ENCODE data around the gene SENP2.
"Not testable (repeated sequence)": the region's sequence is repeated elsewhere in the genome, so short reads cannot be mapped to it uniquely, and the experiment has no call there.

Gene SENP2

DNA sequence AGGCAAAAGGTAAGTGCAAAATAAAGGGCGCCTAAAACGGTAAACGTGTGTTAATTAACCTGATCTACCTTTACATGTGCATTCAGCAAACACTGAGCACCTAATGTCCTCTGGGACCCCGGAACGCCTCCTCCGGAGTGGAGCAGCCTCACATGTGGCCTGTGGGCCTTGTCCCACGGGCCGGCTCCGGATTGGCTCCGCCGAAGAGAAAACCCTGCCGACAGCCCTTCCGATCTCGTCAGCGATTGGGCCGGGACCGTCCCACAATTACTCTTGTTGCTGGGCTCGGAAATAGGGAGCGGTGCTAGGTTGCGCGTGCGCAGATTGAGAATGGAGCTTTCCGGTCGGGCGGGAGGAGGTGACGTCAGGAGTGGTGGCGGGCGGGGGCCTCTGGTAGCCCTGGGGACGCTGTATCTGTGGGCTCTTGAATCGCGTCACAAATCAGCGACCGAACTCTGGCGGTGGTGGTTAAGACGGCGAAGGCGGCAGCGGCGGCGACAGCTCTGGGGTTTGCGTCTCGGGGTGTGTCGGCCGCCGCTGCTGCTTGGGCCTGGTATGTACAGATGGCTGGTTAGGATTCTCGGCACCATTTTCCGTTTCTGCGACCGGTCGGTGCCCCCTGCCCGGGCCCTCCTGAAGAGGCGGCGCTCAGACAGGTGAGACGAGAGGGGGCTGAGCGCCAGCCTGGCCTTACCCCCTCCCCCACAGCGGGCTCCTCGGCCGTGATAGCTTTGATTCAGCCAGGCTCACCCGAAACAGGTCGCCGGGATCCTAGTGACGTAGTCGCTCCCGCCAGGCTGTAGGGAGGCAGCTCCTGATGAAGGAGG, at the start of gene SENP2:
SENP2 (plus strand) TSS at position 437 of the 827 bp plus-strand sequence; CDS start at position 556, 119 bp downstream.
- DNase-seq, result peak; percentile 99

DNA sequence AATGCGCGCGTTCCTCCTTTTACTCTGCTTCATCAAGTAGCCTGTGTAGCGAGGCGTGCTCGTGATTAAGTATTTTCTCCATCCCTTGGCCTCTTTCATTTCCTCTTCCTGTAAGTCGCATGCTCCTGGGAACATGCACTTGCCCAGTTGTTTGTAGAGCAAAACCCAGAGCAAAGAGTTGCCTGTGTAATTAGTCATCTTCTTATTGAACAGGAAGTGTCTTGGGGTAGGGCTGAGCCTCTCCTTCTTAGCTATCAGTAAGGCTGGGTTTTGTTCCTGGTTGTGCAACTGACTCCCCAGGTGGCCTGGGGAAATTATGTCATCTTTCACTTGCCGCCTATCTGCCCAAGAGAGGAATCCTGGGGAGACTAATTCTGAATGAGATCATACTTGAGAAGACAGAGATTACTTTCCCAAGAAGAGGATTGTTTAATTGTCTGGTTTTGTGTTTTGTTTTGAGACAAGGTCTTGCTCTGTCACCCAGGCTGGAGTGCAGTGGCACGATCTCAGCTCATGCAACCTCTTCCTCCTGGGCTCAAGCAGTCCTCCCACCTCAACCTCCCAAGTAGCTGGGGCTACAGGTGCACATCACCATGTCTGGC, 48.6 kb upstream of the SENP2 start:
- no peak for DNase-seq

DNA sequence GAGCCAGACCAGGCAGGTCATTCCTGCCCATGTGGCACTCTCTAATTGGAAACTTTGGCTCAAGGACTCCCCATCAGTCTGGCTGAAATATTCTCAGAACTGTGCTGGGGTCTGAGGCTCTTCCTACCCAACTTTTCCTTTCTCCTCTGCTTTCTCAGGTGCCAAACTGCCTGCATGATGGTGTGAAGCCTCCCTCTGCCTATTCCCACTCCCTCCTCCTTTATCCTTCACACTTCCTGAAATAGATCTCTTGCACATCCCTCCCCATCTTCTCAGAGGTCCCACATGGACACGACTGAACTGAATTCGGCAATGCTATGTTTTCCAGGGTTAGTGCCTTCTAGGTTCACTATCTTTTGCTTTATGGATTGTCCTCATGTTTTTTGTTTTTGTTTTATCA, 46.2 kb upstream of the SENP2 start:
- DNase-seq, result no peak

DNA sequence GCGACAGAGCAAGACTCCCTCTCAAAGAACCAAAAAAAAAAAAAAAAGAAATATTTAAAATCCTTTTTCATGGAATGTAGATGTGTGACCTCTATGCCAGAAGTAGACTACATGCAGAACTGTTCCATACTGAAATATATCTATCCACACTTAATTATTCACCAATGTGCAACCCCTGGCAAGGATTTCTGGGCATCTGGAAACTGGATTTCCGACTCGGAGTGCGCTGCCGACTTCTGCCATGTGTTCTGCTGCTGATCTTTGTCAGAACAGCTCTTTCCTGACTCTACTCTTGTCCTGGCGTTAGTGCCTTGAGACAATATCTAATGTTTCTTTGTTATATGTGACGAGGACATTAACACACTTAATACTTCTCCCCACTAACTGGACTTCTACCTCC, 45.4 kb upstream of the SENP2 start:
- no peak for DNase-seq

DNA sequence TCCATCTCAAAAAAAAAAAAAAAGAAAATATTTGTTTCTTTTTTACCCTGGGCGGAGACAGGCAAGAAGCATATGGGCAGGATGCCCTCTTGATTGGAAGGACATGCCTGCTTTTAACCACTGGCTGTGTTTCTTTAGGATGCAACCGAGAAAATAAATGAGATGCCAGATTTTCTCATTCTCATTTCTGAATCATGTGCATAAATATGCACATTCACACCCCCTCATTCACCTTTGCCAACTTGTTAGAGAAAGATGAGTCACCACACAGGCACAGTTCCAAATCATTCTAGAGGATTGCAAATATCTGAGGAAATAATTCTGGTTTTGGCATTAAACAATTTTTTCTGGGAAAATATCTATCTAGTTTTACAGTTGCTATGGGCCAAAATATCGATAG, 37.0 kb upstream of the SENP2 start:
- DNase-seq, result no peak

DNA sequence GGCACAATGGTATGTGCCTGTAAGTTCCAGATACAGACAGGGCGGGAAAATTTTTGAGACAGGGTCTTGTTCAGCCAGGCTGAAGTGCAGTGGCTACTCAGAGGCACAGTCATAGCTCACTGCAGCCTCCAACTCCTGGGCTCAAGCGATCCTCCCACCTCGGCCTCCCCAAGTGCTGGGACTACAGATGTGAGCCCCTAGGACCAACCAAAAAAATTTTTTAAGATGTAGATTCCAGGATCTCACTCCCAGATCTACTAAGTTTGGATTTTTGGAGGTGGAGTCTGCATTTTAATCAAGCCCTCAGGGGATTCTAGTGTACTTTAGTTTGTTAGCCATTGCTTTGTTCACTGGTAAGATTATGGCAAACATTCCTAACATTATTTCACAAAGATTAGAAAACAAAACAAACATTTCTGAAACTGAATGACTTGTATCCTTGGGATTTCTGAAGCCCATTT, 36.4 kb upstream of the SENP2 start:
- DNase-seq, result no peak

DNA sequence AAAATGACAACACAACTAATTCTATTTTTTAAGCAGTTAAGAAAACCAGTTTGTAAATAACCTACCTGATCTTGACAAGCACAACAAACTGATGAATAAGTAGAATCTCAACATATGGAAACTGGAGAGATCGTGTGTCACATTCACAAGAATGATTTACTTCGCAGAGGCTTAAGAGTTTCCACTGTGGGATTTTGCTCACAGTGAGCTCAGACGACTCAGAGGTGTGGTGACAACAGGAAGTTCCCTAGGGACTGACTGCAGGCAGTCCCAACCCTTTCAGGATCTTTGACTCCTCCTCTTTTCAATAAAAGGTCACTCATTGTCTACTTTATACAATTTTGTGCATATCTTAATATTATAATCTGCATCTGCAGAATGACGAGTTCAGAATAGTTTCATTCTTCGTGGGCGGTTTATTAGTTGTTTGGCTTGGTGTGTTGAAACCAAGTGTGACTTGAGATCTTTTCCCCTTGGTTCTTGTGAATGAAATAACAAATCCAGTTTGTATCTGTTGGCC, 33.7 kb upstream of the SENP2 start, which contains the start of gene LIPH:
LIPH (minus strand) TSS at position 231 of the 520 bp plus-strand sequence; CDS start at position 114, 117 bp downstream.
- no peak for DNase-seq

DNA sequence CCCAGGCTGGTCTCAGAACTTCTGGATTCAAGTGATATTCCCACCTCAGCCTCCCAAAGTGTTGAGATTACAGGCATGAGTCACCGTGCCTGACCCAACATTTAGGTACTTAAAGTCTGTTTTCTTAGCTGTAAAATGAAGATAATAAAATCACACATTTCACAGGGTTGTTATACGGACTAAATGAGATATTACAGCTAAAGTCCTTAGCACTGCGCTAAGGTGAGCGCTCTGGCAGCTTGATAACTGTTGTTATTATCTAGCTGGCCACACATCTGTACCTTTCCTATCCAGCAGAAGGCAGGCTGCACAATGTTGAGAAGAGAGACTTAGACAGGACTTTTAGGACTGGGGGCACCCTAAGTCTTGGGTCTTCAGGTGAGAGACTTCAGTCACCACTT, 31.0 kb upstream of the SENP2 start:
- DNase-seq, result no peak

DNA sequence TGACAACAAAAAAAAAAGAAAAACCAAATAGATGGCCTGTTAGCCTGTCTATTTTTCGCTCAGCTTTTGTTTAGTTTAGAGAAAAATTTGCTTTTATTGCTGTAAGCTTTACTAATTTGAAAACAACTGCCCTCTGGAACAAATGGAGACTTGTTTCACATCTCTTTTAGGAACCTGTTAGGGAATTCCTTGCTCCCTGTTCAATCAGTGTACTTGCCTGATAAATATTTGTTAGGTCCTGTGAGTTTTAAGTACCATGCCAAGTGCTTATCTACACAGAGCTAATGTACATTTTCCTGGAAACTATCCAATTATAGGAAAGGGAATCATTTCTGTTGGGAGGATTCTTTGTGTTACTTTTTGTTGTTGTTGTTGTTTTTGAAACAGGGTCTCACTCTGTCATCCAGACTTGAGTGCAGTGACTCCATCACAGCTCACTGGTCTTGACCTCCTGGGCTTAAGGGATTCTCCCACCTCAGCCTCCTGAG, 30.2 kb upstream of the SENP2 start:
- no peak for DNase-seq

DNA sequence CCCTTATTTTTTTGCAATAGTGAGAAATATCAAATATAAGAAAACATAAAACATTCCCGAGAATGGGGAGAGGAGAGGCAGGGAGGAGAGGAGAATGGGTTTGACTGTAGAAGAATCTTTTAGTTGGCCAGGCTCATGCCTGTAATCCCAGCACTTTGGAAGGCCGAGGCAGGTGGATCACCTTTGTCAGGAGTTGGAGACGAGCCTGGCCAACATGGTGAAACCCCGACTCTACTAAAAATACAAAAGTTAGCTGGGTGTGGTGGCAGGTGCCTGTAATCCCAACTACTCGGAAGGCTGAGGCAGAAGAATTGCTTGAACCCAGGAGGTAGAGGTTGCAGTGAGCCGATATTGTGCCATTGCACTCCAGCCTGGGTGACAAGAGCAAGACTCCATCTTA, 29.5 kb upstream of the SENP2 start:
- not testable (repeated sequence) for DNase-seq

DNA sequence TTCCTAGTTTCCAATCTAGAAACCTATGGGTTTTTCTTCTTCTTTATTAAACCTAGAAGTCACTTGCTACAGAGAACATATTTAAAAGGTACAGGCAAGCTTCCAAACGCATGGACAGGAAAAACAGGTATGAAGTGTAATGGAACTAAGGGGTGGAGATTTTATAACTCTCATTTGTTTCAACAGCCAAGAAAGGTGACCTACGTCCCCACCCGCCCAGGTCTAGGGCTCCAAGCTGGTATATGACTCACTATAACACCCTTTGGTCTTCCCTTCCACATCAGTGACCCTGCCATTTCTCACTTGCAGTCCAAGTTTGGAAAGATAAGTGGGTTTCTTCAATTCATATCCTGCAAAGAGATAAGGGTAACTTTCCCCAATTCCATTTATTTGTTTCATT, 27.7 kb upstream of the SENP2 start:
- DNase-seq, result no peak

DNA sequence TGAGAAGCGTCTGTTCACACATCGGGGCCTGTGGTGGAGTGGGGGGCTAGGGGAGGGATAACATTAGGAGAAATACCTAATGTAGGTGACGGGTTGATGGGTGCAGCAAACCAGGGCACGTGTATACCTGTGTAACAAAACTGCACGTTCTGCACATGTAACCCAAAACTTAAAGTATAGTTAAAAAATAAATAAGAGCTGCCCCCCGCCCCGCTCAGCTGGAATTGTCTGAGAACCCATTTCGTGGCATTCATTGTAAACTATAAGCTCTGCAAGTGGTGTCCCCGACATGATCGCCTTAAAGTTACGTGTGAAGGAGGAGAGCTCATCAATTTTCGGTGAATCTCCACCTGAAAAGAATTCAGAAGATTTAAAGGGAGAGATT, 26.4 kb upstream of the SENP2 start:
- DNase-seq, result no peak

DNA sequence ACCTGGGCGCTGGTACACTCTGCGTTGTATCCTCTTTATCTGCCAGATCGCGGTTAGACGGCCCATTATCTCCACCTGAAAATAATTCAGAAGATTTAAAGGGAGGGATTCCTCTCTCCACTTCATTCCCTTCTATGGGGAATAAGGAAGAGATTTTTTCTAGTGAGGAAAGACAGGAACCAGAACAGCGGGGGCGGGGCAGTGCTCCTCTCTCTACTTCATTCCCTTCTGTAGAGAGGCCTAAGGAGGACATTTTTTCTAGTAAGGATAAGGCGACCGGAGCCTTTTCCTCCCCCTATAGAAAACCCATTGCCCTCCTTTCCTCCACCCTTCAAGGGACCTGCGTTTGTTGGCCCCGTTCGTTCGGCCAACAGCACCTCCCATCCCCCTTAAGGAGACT, 25.4 kb upstream of the SENP2 start:
- no peak for DNase-seq

DNA sequence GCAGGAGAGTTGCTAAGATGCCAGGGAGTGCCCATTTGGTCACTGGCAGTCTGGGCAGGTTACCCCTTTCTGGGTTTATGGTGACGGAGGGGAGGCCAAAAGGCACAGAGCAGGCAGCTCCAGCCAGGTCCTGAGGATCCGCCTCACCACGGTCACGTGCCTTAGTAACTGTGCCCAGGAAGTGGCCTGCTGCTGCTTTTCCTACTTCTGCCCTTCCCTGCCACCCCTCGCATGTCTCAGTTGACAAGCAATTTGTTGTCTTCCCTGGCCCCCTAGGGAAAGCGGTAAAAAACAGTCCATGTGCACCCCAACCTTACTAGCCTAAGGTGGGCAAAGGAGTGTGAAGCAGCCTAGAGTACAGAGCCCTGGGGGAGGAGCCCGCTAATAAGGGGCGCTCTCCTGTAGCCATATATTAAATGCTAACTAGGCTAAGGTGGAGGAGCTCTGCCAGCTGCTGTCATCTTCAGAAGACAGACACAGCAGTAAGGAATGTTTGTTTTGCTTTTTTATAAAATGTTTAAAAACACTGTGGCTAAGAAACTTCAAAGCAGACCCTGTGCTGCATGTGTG, 24.6 kb upstream of the SENP2 start:
- DNase-seq, result no peak

DNA sequence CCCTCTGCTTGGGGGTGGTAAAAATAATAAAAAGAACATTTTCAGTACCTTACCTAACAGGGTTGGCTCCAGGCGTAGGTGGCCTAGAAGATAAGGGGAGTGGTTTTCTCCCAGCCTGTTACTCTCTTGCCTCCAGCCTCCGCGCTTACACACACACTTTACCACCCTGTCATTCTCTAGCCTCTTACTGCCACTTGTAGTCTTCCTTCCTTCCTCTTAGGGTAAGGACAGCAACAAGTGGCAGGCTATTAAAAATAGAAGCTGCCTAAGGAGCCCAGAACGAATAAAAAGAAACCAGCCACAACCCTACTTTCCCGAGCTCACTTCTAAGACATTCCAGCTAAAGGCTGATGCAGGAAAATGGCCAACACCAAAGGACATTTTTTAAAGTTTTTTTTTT, 24.1 kb upstream of the SENP2 start:
- no peak for DNase-seq

DNA sequence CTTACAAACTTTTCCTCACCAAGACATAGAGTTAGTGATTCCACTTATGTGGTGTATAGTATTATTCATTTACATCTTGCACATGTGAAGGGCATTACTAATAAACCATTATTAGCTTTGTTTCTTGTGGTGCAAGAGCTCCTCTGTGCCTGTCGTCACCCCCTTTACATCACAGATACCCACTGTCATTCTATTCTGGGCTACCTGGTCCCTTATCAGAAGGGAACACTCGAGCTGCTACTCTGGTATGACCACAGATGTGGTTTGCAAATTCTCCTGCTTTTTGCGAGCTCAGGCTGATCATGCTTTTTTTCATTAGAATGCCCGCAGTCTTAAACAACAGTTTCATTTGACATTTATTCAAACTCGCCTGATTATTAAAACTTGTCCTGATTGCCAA, 13.9 kb upstream of the SENP2 start:
- no peak for DNase-seq

DNA sequence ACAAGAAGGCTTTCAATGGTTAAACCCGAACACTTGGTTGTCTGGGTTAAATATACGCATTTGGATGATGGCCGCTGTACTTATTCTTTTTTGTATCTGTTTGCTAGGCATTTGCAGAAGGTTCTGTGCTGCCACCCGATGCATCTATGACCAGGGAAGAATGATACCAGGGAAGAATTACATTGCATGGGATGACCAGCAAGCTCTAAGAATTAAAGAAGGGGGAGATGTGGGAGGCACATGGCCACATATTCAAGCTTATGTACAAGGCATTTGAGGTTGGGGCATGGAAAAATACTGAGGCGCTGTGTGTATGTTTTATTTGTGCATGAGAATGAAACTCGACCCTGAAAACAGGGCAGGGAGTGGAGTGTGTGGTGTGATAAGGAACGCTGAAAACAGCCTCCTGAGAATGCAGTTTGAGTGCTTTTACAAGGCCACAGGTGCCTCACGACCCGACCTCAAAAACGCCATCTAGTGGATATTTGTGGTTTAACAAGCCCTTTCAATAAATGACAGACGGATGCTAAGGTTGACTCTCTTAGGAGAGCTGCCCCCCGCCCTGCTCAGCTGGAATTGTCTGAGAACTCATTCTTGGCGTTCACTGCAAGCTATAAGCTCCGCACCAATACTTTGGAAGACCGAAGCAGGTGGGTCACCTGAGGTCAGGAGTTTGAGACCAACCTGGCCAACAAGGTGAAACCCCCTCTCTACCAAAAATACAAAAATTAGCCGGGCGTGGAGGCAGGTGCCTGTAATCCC, 10.8 kb upstream of the SENP2 start:
- not testable (repeated sequence) for DNase-seq

DNA sequence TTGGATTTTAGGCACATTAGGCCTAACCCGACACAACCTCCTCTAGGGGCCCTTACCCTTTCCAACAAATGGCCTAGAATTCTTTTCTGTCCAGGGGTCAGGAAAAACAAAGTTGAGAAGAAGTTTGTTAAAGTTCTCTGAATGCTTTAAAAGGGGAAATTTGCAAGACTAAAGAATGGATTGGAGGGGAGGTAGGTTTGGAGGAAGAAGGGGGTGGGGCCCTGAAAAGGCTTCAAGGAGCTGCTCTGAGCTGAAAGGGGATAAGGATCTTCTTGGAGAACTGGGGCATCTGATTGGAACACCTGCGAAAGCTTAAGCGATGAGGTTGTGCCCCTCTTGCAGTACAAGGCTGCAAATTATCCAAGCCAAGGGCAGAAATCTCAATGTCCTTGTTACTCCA, 3.9 kb upstream of the SENP2 start:
- DNase-seq, result no peak

DNA sequence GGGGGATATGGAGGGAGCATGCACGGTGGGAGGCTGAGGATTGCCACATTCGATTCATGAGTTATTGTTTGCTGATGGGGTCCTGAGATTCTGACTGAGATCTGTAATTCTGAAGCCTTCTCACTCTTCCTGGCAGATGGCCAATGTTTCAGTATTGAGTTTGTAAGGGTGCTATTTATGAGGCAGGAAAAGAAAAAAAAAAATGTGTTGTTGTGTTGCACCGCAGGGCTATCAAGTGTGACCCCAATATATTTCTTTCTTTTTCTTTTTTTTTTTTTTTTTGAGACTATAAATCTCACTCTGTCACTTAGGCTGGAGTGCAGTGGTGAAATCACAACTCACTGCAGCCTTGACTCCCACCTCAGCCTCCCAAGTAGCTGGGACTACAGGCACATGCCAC, 3.2 kb upstream of the SENP2 start:
- DNase-seq, result no peak

DNA sequence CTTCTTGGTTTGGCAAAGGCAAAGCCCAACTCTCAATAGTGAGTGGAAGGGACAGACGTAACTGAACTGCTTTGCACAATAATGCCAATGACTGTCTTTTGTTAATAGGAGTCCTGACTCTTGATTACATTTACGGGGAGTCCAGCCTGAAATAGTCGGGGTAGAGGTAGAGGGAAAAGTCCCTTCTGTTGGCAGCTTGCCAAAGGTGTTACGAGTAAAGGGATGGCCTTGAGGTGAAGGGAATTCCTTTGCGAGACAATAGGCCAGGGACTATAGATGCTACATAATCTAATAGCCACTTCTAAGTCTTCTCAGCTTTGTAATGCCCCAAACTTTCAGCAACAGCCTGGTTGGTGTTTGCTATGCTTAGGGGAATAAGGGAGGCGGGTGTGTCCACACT, 2.2 kb upstream of the SENP2 start:
- DNase-seq, result no peak

DNA sequence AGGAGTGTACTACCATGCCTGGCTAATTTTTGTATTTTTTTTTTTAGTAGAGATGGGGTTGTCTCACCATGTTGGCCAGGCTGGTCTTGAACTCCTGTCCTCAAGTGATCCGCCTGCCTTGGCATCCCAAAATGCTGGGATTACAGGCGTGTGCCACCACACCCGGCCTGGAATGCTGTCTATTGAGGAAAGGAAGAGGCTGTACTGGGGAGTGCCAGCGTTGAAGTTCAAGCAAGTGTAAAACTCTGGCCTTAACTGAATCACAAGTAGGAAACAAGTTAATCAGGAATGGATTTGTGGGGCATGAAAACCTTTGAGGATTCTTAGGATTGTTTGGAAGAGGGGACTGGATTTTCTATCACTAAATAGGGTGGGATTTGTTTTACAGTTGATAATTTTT, 1.4 kb upstream of the SENP2 start:
- DNase-seq, result no peak

DNA sequence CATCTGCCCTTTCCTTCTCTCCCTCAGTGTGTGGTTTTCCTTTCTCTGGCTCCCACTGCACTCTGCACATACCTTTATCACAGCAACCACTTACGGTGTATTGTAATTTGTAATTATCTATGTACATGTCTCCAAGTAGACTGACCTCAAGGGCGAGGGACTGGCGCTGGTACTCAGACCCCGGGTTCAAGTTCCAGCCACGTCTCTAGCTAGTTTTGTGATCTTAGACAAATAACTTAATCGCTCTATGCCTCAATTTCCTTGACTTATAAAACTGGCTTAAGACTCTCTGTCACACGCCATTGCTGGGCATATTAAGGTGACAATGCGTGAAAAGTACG, 607 bp upstream of the SENP2 start:
- no peak for DNase-seq

DNA sequence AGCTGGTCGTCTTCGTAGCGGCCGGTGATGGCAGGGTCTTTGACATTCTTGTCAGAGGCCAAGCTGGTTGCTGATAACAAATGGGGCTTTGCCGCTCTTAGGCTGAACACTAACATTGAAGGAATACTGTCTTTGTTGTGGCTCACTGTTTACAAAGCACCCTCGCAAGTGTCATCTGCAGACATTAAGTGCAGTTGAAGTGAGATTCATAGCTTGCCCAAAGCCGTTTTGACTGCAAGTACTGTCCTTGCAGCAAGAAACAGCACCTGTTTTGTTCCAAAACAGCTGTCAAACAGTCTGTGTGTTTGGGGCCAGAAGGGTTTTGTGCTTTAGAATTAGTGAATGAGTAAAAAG, 568 bp downstream of the SENP2 start:
- no peak for DNase-seq

Measured in activated CD8-positive, alpha-beta memory T cell treated with anti-CD3 and anti-CD28 coated beads, Interleukin-2, amount 50 U/mL, for 4 hours (primary cell).